Measurements from ENCODE around the gene PIK3R3.

PIK3R3 gene

DNA sequence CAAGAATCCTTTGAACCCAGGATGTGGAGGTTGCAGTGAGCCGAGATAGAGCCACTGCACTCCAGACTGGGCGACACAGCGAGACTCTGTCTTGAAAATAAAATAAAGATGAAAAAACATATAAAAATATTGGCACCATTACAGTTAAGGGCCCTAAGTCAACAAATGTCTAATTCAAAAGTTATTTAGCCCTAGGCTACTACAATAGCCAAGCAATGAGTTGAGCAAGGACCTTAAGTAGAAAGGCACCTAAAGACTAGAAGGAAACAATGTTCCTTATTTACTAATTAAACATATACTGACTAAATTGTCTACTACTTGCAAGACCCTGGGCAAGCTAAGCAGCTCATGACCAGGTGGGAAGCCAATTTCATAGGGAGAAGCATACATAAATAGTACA, 4.1 kb downstream of the PIK3R3 start:
- Histone ChIP-seq H3K4me3 (ENCODE audit: low read length) (no peak overlapping the region), H3K9ac (ENCODE audit: low read length) (no peak overlapping the region), H3K36me3 (ENCODE audit: control insufficient read depth, low read depth, low read length) (no peaks in the 10 kb centered on the region), H3K9me3 (ENCODE audit: control insufficient read depth, low read depth, low read length) (no peaks in the 10 kb centered on the region), H3K27ac (ENCODE audit: low read length) (no peak overlapping the region), H3K27me3 (ENCODE audit: control insufficient read depth, insufficient read depth, low read length) (peaks cover 8% of the 10 kb centered on the region), H3K4me1 (ENCODE audit: control insufficient read depth, low read depth, low read length) (peaks cover 13% of the 10 kb centered on the region)

DNA sequence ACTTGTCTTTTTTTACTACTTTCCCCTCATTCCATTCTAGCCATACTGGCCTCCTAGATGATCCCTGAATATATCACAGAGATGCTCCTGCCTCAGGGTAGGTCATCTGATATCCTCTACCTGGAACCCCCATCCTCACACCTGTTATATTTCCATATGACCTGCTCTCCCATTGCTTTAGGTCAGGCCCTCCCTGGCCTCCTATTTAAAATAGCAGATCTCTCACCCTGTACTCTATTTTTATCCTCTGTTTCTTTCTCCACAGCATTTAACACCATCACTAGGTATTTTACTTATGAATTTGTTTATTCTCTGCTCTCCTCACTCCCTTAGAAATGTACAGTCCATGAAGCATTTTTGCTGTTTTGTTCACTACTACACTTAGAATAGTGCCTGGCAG, 13.6 kb downstream of the PIK3R3 start:
- H3K4me3 ChIP-seq (ENCODE audit: low read length): no peak overlapping the region

DNA sequence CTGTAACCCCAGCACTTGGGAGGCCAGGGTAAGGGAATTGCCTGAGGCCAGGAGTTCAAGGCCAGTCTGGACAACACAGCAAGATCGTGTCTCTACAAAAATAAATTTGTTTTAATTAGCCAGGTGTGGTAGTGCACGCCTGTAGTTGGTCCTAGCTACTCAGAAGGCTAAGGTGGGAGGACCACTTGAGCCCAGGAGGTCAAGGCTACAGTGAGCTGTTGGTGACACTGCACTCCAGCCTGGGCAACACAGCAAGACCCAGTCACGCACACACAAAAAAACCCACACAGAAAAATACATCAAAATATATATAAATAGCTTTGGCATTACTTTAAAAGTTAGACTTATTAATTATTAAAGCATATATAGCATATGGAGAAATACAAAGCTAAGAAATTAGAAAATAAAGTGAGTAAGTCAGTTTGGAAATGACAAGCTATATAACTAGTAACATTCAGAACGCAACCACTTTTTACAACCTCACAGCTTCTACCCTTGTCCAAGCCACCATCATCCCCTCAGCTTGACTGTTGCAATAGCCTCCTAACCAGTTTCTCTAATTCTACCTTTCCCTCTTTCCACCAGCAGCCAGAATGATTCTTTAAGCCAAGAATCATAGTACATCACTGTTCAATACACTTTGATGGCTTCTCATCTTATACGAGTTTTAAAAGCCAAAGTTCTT, 14.5 kb downstream of the PIK3R3 start:
- H3K9me3 ChIP-seq (ENCODE audit: control insufficient read depth, low read depth, low read length): no peaks in the 10 kb centered on the region
- H3K4me1 ChIP-seq (ENCODE audit: control insufficient read depth, low read depth, low read length): peaks cover 10% of the 10 kb centered on the region
- no peak overlapping the region for H3K9ac ChIP-seq (ENCODE audit: low read length)

More for the DNA sequence above, 13.6 kb downstream of the PIK3R3 start:
- Histone ChIP-seq H3K27ac (ENCODE audit: low read length) (no peak overlapping the region), H3K9me3 (ENCODE audit: control insufficient read depth, low read depth, low read length) (no peaks in the 10 kb centered on the region), H3K36me3 (ENCODE audit: control insufficient read depth, low read depth, low read length) (no peaks in the 10 kb centered on the region), H3K4me1 (ENCODE audit: control insufficient read depth, low read depth, low read length) (peaks cover 10% of the 10 kb centered on the region), H3K9ac (ENCODE audit: low read length) (no peak overlapping the region), H3K27me3 (ENCODE audit: control insufficient read depth, insufficient read depth, low read length) (no peaks in the 10 kb centered on the region)

GRCh38 chr1:46114925-46115603, 17.4 kb downstream of the PIK3R3 start:
- H3K4me3 ChIP-seq (ENCODE audit: low read length): no peak overlapping the region
- H3K27me3 ChIP-seq (ENCODE audit: control insufficient read depth, insufficient read depth, low read length): no peaks in the 10 kb centered on the region
- H3K9ac ChIP-seq (ENCODE audit: low read length): no peak overlapping the region
- H3K4me1 ChIP-seq (ENCODE audit: control insufficient read depth, low read depth, low read length): peaks cover 10% of the 10 kb centered on the region
- no peaks in the 10 kb centered on the region for H3K36me3 ChIP-seq (ENCODE audit: control insufficient read depth, low read depth, low read length)
- no peaks in the 10 kb centered on the region for H3K9me3 ChIP-seq (ENCODE audit: control insufficient read depth, low read depth, low read length)
- H3K27ac ChIP-seq (ENCODE audit: low read length): no peak overlapping the region

More for the DNA sequence above, 14.5 kb downstream of the PIK3R3 start:
- Histone ChIP-seq H3K27ac (ENCODE audit: low read length) (no peak overlapping the region), H3K4me3 (ENCODE audit: low read length) (no peak overlapping the region), H3K27me3 (ENCODE audit: control insufficient read depth, insufficient read depth, low read length) (no peaks in the 10 kb centered on the region), H3K36me3 (ENCODE audit: control insufficient read depth, low read depth, low read length) (no peaks in the 10 kb centered on the region)

GRCh38 chr1:46113948-46114347, 18.5 kb downstream of the PIK3R3 start:
- H3K27ac ChIP-seq (ENCODE audit: low read length): no peak overlapping the region
- no peak overlapping the region for H3K9ac ChIP-seq (ENCODE audit: low read length)
- H3K9me3 ChIP-seq (ENCODE audit: control insufficient read depth, low read depth, low read length): no peaks in the 10 kb centered on the region
- H3K27me3 ChIP-seq (ENCODE audit: control insufficient read depth, insufficient read depth, low read length): no peaks in the 10 kb centered on the region
- no peaks in the 10 kb centered on the region for H3K36me3 ChIP-seq (ENCODE audit: control insufficient read depth, low read depth, low read length)
- H3K4me1 ChIP-seq (ENCODE audit: control insufficient read depth, low read depth, low read length): peaks cover 10% of the 10 kb centered on the region
- H3K4me3 ChIP-seq (ENCODE audit: low read length): no peak overlapping the region

DNA sequence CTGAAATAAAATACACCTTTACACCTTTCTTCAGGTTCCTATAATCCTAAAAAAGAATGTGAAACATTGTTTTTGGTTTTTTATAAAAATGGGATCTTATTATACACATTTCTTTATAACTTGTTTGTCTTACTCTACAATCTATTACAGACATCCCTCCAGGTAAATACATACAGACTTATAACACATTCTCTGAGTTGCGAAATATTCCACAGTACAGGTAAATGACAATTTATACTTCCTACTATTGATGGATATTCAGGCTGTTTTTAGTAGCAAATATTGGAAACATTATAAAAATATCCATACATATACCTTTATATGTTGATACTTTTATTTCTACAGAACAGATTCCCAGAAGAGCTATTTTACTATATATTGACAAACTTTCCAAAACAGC, 20.3 kb downstream of the PIK3R3 start:
- Histone ChIP-seq H3K4me1 (ENCODE audit: control insufficient read depth, low read depth, low read length) (peaks cover 10% of the 10 kb centered on the region), H3K9ac (ENCODE audit: low read length) (no peak overlapping the region), H3K4me3 (ENCODE audit: low read length) (no peak overlapping the region), H3K9me3 (ENCODE audit: control insufficient read depth, low read depth, low read length) (no peaks in the 10 kb centered on the region), H3K27me3 (ENCODE audit: control insufficient read depth, insufficient read depth, low read length) (no peaks in the 10 kb centered on the region), H3K27ac (ENCODE audit: low read length) (no peak overlapping the region), H3K36me3 (ENCODE audit: control insufficient read depth, low read depth, low read length) (no peaks in the 10 kb centered on the region)

DNA sequence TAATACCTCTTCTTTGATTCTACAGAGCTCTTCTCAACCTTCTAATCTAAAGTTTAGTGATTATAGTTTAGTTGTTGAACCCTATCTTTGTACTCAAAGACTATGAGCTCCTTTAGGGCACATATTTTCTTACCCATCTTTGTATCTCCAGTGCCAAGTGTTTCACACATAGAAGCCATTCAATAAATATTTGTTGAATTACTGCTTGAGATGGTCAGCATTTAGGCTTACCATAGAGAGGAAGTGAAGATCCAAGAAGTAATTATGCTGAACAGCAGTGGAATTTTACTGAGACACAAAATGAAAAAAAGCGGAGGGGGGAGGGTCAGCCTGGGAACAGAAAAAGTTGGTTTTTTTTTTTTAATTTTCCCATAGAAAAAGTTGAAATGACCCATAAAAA, 21.9 kb downstream of the PIK3R3 start:
- H3K4me1 ChIP-seq (ENCODE audit: control insufficient read depth, low read depth, low read length): peaks cover 7% of the 10 kb centered on the region
- no peak overlapping the region for H3K27ac ChIP-seq (ENCODE audit: low read length)
- H3K4me3 ChIP-seq (ENCODE audit: low read length): no peak overlapping the region
- no peak overlapping the region for H3K9ac ChIP-seq (ENCODE audit: low read length)
- H3K36me3 ChIP-seq (ENCODE audit: control insufficient read depth, low read depth, low read length): no peaks in the 10 kb centered on the region
- no peaks in the 10 kb centered on the region for H3K27me3 ChIP-seq (ENCODE audit: control insufficient read depth, insufficient read depth, low read length)
- no peaks in the 10 kb centered on the region for H3K9me3 ChIP-seq (ENCODE audit: control insufficient read depth, low read depth, low read length)

DNA sequence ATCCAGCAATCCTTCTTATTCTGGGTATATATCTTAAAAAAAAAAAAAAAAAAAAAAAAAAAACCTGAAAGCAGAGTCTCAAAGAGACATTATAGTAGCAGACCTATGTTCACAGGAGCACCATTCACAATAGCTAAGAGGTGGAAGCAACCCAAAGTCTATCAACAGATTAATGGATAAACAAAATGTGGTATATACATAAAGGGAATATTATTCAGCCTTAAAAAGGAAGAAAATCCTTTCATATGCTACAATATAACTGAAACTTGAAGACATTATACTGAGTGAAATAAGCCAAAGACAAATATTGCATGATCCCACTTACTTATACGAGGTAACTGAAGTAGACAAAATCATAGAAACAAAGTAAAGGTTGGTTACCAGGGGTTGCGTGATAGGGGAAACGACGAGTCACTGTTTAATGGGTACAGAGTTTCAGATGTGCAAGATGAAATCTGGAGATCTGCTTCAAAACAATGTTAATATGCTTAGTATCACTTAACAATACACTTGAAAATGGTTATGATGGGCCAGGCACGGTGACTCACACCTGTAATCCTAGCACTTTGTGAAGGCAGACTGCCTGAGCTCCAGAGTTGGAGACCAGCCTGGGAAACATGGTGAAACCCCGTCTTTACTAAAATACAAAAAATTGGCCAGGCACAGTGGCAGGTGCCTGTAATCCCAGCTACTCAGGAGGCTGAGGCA, 29.5 kb downstream of the PIK3R3 start:
- Histone ChIP-seq H3K9ac (ENCODE audit: low read length) (no peak overlapping the region), H3K4me3 (ENCODE audit: low read length) (no peak overlapping the region), H3K9me3 (ENCODE audit: control insufficient read depth, low read depth, low read length) (no peaks in the 10 kb centered on the region), H3K27me3 (ENCODE audit: control insufficient read depth, insufficient read depth, low read length) (no peaks in the 10 kb centered on the region), H3K36me3 (ENCODE audit: control insufficient read depth, low read depth, low read length) (no peaks in the 10 kb centered on the region), H3K27ac (ENCODE audit: low read length) (no peak overlapping the region), H3K4me1 (ENCODE audit: control insufficient read depth, low read depth, low read length) (no peaks in the 10 kb centered on the region)

- Histone ChIP-seq H3K9me3 (ENCODE audit: control insufficient read depth, low read depth, low read length) (no peaks in the 10 kb centered on the region), H3K36me3 (ENCODE audit: control insufficient read depth, low read depth, low read length) (no peaks in the 10 kb centered on the region), H3K27ac (ENCODE audit: low read length) (no peak overlapping the region), H3K4me1 (ENCODE audit: control insufficient read depth, low read depth, low read length) (no peaks in the 10 kb centered on the region), H3K4me3 (ENCODE audit: low read length) (no peak overlapping the region), H3K27me3 (ENCODE audit: control insufficient read depth, insufficient read depth, low read length) (no peaks in the 10 kb centered on the region), H3K9ac (ENCODE audit: low read length) (no peak overlapping the region)
Measured at GRCh38 chr1:46099215-46099614, 33.2 kb downstream of the PIK3R3 start.

GRCh38 chr1:46098027-46098712, 34.3 kb downstream of the PIK3R3 start:
- Histone ChIP-seq H3K27me3 (ENCODE audit: control insufficient read depth, insufficient read depth, low read length) (no peaks in the 10 kb centered on the region), H3K36me3 (ENCODE audit: control insufficient read depth, low read depth, low read length) (no peaks in the 10 kb centered on the region), H3K9ac (ENCODE audit: low read length) (no peak overlapping the region), H3K27ac (ENCODE audit: low read length) (no peak overlapping the region), H3K4me1 (ENCODE audit: control insufficient read depth, low read depth, low read length) (no peaks in the 10 kb centered on the region), H3K4me3 (ENCODE audit: low read length) (no peak overlapping the region), H3K9me3 (ENCODE audit: control insufficient read depth, low read depth, low read length) (no peaks in the 10 kb centered on the region)

DNA sequence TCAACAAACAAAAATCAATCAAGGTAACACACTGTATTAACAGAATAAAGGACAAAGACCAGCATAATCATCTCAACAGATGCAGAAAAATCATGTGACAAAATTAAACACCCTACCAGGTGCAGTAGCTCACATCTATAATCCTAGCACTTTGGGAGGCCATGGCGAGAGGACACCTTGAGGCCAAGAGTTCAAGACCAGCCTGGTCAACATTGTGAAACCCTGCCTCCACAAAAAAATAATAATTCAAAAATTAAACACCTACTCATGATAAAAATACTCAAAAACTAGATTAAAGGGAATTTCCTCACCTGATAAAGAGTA, 35.3 kb downstream of the PIK3R3 start:
- no peaks in the 10 kb centered on the region for H3K27me3 ChIP-seq (ENCODE audit: control insufficient read depth, insufficient read depth, low read length)
- no peak overlapping the region for H3K27ac ChIP-seq (ENCODE audit: low read length)
- no peaks in the 10 kb centered on the region for H3K36me3 ChIP-seq (ENCODE audit: control insufficient read depth, low read depth, low read length)
- H3K4me1 ChIP-seq (ENCODE audit: control insufficient read depth, low read depth, low read length): no peaks in the 10 kb centered on the region
- H3K4me3 ChIP-seq (ENCODE audit: low read length): no peak overlapping the region
- H3K9me3 ChIP-seq (ENCODE audit: control insufficient read depth, low read depth, low read length): no peaks in the 10 kb centered on the region
- no peak overlapping the region for H3K9ac ChIP-seq (ENCODE audit: low read length)

All from iPS-18a (cell line).